ENCODE data around the gene NAALADL2.

DNA sequence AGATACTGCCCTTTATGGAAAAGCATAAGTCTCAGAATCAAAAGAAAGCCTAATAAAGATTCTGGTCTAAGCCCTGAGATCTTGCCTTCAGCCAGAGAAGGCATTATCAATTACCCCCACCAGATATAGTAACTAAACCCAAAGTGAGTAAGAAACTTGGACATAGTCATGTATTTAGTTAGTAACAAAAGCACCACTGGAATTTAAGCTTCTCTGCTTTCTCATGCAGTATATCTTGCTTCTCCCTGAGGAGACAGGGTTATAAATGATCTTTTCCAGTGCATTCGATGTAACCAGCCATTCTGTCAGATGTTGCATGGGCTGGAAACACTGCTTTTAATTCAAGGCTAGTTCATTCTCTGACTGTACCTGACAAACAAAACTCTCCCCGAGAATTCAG lies 946.7 kb downstream of the NAALADL2 start:
- TF ChIP-seq POLR2A (IDR thresholded peaks at IDR 0.05; ENCODE audit: low read depth, low read length) (no peak), EZH2 (IDR thresholded peaks at IDR 0.05; ENCODE audit: borderline replicate concordance, low read depth, low read length, severe bottlenecking) (no peak), MYC (IDR thresholded peaks at IDR 0.05; ENCODE audit: low read depth, low read length) (no peak)
- TF ChIP-seq, protein P1, sequence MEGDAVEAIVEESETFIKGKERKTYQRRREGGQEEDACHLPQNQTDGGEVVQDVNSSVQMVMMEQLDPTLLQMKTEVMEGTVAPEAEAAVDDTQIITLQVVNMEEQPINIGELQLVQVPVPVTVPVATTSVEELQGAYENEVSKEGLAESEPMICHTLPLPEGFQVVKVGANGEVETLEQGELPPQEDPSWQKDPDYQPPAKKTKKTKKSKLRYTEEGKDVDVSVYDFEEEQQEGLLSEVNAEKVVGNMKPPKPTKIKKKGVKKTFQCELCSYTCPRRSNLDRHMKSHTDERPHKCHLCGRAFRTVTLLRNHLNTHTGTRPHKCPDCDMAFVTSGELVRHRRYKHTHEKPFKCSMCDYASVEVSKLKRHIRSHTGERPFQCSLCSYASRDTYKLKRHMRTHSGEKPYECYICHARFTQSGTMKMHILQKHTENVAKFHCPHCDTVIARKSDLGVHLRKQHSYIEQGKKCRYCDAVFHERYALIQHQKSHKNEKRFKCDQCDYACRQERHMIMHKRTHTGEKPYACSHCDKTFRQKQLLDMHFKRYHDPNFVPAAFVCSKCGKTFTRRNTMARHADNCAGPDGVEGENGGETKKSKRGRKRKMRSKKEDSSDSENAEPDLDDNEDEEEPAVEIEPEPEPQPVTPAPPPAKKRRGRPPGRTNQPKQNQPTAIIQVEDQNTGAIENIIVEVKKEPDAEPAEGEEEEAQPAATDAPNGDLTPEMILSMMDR (IDR thresholded peaks at IDR 0.05; ENCODE audit: extremely low read depth in 1 of 2, insufficient read depth in 1 of 2, low read depth in 1 of 2, low read length in 2 of 2): no peak

All from endothelial cell of umbilical vein (primary cell).